Adrenal gland (tissue), 12 donors: ENCODE measurements around the gene FCGR1A. TPM values are rescaled to one million over a fixed set of nuclear protein-coding genes. Genes with fewer than 3 reads are reported as not detected.
"Not testable (repeated sequence)": the region's sequence is repeated elsewhere in the genome, so short reads cannot be mapped to it uniquely, and the experiment has no call there.

Source experiments
- DNase-seq, 7 donors: peaks; one replicate each; pipeline ENCODE4 v3.0.0-alpha.2; 2019 to 2020
- H3K27ac ChIP-seq, 5 donors: fragments of 200-600 bp; sonication (generic) in 4 of 5; 1 replicate in 3 of 5; 2 replicates in 2 of 5; pipeline versions ENCODE4 v1.5.1 to v1.8.0; 2016 to 2020; ENCODE audit warnings: mild to moderate bottlenecking in 1 of 5
- H3K27me3 ChIP-seq: fragments of 200-600 bp; 2 replicates; pipeline ENCODE4 v1.8.0; 2021
- H3K36me3 ChIP-seq, 2 donors: fragments of 200-600 bp; replicated peaks in 1 of 2; 1 replicate in 1 of 2; 2 replicates in 1 of 2; pipeline versions ENCODE4 v1.5.1 to v1.8.0; 2018 to 2022
- H3K4me1 ChIP-seq, 2 donors: fragments of 200-600 bp; replicated peaks in 1 of 2; 1 replicate in 1 of 2; 2 replicates in 1 of 2; pipeline versions ENCODE4 v1.5.1 to v1.8.0; 2018 to 2021
- H3K4me3 ChIP-seq, 4 donors: fragments of 200-600 bp; sonication (generic) in 3 of 4; one replicate each; pipeline ENCODE4 v1.5.1; 2016 to 2018
- H3K9me3 ChIP-seq, 3 donors: fragments of 200-600 bp; sonication (generic) in 1 of 3; replicated peaks in 1 of 3; 1 replicate in 2 of 3; 2 replicates in 1 of 3; pipeline versions ENCODE4 v1.5.1 to v1.8.0; 2016 to 2021
- WGBS, 4 donors: extraction: QIAGEN DNeasy Blood & Tissue Kit in 2 of 4; methylation state at CpG; one replicate each; pipeline versions ENCODE4 v1.1.5 to v1.1.7; 2013 to 2017; 5-methylcytosine and 5-hydroxymethylcytosine counted together
- intact Hi-C, 2 donors: fragments of 100-400 bp; cut with DNase I; formaldehyde crosslinking; loops; one replicate each; pipeline versions ENCODE4 v1.14.1 to v1.15.0; 2022 to 2023
- polyA plus RNA-seq, 3 donors: library from polyadenylated mRNA; stranded (reverse); fragments of 200-250 nt in 2 of 3; fragments of 350-450 nt in 1 of 3; fragmentation: Illumina TruSeq in 1 of 3; extraction: RNeasy Lipid Tissue Mini Kit (QIAGEN cat#74804) in 1 of 3; gene quantifications; one replicate each; pipeline ENCODE4 v1.2.3, GENCODE V29; 2013 to 2014
- total RNA-seq, 9 donors: library from RNA; depleted of rRNA in 4 of 9; stranded (reverse); fragments of >200 nt in 4 of 9; fragments of 120-200 nt in 1 of 9; fragmentation: NEBNext Ultra II Directional in 1 of 9; extraction: Animal tissue kit (Norgen Biotek cat#: 25700) in 1 of 9; gene quantifications; one replicate each; pipeline versions ENCODE4 v1.1.0 to v1.2.4, GENCODE V29; 2013 to 2023
- TF ChIP-seq, protein P1 (sequence below), 6 experiments: fragments of 450-650 bp in 4 of 6; fragments of 200-600 bp in 2 of 6; sonication (generic) in 1 of 6; IDR thresholded peaks; 1 replicate in 5 of 6; 2 replicates in 1 of 6; pipeline versions ENCODE4 v1.5.1 to v1.8.0; 2016 to 2021; ENCODE audit warnings: antibody characterized with exemption in 6 of 6, mild to moderate bottlenecking in 2 of 6, moderate library complexity in 1 of 6
- donor health status: healthy with polysubstance abuse.
- donor health status: Bipolar disorder and iron deficiency.
- donor health status: DM: yes; HTN: yes; CAD: no.
- donor health status: DM: no; HTN: no; CAD: no.
- donor health status: DM: no; HTN: no; CAD: no.
- donor health status: DM: yes; HTN: yes; CAD: no.

FCGR1A gene
- total and polyA plus RNA-seq, 12 donors = 2.3 to 64.2 (median 20.9) TPM

DNA sequence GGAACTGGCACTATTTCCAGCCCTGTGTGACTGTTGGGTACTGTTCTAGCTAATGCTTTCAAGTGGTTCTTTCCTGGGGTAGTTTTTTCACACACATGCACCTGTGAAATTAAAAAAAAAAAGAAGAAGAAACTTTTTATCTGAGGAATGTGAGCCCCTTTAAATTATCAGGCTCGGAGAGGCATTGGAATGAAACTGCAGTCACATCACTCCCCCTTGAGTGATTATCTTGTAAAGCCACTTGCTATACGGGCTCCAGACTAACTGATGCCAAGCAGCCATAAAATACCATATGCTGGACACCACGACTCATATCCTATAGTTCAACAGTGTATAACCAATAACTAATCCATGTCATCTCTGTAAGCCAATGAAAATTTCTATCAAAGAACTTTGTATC, 5.4 kb upstream of the FCGR1A start:
- DNase-seq, H3K4me3 ChIP-seq, intact Hi-C loops, H3K4me1 ChIP-seq, H3K36me3 ChIP-seq, H3K9me3 ChIP-seq, H3K27me3 ChIP-seq, H3K27ac ChIP-seq: not testable (repeated sequence)
- WGBS, 4 donors = 29 to 71% (median 65%) methylated on average over 1 of the region's 3 CpGs

DNA sequence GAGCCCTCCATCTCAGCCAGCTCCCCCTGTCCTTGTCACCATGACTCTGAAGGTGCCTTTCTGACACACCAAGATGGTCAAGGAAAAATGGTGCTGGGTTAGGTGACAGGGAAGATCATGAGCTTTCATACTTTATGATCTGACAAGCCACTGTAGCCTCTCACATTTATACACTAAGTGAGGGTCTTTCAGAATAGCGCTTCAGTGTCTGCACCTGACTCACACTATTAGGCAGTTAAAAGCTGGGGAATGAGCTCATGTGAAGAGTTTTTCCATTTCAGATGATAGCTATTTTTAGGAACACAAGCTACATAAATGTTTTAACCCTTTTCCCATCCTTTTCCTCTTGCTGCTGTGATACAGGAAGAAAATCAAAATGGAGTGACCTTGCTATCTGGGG, 4.2 kb upstream of the FCGR1A start:
- WGBS, 4 donors = 25 to 69% methylated on average over 1 of the region's 1 CpG; no CpG with 5 or more reads in 2 of the 4 donors
- H3K27me3 ChIP-seq, intact Hi-C loops, H3K27ac ChIP-seq, H3K36me3 ChIP-seq, H3K4me3 ChIP-seq, H3K4me1 ChIP-seq, DNase-seq, H3K9me3 ChIP-seq: not testable (repeated sequence)

DNA sequence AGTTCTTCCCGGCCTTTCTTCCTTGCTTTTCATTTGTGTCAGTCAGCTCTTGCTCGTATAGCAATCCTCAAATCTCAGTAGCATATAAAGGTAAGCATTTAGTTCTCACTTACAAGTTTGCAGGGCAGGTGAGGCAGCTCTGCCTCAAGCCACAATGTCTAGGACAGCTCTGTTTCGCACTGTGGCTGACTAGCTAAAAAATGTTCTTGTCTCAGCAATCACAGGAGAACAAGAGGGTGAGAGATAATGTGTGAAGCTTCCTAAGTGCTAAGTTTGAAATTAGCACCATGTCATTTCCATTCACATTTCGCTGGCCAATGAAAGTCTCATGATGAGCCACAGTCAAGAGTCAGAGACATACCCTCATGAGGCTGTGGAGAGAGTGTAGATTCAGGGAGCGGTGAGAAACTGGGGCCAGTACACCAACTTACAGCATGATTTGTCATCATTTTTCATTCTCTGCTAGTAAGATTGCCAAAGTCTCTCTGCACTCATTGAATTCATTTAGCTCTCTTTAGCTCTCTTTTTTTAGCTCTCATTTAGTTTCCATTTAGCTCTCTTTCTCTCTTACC, 995 bp upstream of the FCGR1A start:
- H3K27ac ChIP-seq, H3K4me1 ChIP-seq, H3K4me3 ChIP-seq, H3K27me3 ChIP-seq, H3K36me3 ChIP-seq, DNase-seq, H3K9me3 ChIP-seq, intact Hi-C loops: not testable (repeated sequence)
- WGBS, 4 donors = 77 to 85% (median 79%) methylated on average over 5 of the region's 5 CpGs

DNA sequence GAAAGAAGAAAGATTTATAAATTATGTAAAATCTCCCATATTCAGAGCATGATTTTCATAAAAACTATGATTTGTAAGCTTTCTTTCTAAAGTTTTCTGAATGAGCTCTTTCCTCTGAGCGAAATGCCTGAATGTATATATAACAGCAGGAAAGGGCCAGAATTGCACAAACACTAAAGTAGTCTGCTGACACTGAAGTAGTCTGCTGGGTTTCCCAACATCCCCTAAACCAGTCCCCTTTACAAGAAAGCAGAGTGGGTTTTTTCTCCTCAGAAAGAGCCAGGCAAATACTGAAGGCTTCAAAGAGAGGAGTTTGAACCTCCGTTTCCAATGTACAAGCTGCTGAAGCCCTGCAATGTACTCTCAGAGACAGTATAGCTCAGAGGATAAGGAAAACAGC, 795 bp downstream of the FCGR1A start:
- H3K36me3 ChIP-seq, H3K27me3 ChIP-seq, H3K4me3 ChIP-seq, intact Hi-C loops, H3K4me1 ChIP-seq, H3K27ac ChIP-seq, DNase-seq, H3K9me3 ChIP-seq: not testable (repeated sequence)
- WGBS, 4 donors = no CpG with 5 or more reads among the region's 2 CpGs

DNA sequence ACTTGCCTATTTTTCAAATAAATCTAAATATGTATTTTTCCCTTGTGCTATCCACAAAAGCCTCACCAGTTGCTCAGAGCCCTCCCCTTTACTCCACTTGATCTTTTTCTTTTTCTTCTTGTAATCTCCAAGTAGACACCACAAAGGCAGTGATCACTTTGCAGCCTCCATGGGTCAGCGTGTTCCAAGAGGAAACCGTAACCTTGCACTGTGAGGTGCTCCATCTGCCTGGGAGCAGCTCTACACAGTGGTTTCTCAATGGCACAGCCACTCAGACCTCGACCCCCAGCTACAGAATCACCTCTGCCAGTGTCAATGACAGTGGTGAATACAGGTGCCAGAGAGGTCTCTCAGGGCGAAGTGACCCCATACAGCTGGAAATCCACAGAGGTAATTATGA, 1.4 kb downstream of the FCGR1A start:
- WGBS, 4 donors = 72 to 79% methylated on average over 3 of the region's 4 CpGs; no CpG with 5 or more reads in 2 of the 4 donors
- H3K36me3 ChIP-seq, H3K27ac ChIP-seq, H3K27me3 ChIP-seq, intact Hi-C loops, H3K4me3 ChIP-seq, H3K9me3 ChIP-seq, DNase-seq, H3K4me1 ChIP-seq: not testable (repeated sequence)

DNA sequence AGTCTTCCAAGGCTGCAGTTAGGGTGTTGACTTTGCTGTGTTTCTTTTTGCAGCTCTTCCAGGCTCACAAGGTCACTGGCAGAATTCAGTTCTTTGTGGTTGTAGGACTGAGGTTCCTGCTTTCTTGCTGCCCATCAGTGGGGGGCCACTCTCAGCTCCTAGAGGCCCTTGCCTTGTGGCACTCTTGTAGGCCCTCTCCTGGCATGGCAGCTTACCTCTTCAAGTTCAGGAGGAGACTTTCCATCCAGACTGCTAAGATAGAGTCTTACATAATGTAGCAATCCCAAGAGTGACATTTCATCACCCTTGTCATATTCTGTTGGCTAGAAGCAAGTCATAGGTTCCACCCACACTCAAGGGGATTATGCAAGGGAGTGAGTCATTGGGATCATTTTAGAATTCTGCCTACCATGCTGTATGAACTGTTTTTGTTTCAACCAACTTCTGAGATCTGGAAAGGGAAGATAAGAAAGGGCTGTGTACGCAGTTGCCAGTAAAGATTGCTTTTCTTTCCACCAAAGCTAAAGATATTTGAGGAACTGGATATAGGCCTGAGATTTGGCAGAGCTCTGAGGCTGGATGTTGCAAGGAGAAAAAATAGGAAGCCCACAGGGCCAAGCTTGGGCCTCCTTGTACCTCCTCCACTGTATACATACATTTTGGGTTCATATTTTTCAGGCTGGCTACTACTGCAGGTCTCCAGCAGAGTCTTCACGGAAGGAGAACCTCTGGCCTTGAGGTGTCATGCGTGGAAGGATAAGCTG, 5.4 kb downstream of the FCGR1A start:
- H3K36me3 ChIP-seq, H3K4me1 ChIP-seq, H3K9me3 ChIP-seq, H3K4me3 ChIP-seq, intact Hi-C loops, H3K27me3 ChIP-seq: not testable (repeated sequence)
- peak overlapping the region in 2 of 5 donors; percentile 49 to 59 for H3K27ac ChIP-seq
- 20 to 67% (median 38%) methylated on average over 1 to 3 of the region's 3 CpGs for WGBS, 4 donors
- peak in 4 of 7 donors; percentile 24 to 44 (median 32) for DNase-seq

DNA sequence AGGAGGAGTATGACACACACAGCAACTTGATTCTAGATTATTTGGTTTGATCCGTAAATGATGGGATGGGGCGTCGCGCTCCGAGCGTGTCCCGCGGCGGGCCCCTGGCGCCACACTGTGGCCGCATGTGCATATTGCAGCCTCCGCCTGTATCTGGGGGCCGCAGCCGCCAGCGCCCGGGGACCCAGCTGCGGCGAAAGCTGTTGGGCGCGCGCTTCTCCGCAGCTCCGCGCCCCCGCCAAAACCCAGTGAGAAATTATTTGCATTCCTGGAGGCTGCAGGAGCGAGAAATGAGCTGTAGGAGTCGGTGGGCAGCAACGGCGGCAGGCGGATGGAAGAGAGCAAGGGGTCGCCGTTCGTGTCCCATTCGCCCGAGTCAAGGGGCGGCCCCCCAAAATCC, 10.0 kb downstream of the FCGR1A start:
- H3K27me3 ChIP-seq, H3K9me3 ChIP-seq, H3K36me3 ChIP-seq, H3K4me1 ChIP-seq, intact Hi-C loops: not testable (repeated sequence)
- H3K4me3 ChIP-seq = peak overlapping the region in 2 of 4 donors; percentile 10 to 56
- DNase-seq = peak; percentile 25 to 65 (median 52)
- H3K27ac ChIP-seq = peak overlapping the region in 4 of 5 donors; percentile 72 to 89 (median 75)
- TF ChIP-seq, protein P1, sequence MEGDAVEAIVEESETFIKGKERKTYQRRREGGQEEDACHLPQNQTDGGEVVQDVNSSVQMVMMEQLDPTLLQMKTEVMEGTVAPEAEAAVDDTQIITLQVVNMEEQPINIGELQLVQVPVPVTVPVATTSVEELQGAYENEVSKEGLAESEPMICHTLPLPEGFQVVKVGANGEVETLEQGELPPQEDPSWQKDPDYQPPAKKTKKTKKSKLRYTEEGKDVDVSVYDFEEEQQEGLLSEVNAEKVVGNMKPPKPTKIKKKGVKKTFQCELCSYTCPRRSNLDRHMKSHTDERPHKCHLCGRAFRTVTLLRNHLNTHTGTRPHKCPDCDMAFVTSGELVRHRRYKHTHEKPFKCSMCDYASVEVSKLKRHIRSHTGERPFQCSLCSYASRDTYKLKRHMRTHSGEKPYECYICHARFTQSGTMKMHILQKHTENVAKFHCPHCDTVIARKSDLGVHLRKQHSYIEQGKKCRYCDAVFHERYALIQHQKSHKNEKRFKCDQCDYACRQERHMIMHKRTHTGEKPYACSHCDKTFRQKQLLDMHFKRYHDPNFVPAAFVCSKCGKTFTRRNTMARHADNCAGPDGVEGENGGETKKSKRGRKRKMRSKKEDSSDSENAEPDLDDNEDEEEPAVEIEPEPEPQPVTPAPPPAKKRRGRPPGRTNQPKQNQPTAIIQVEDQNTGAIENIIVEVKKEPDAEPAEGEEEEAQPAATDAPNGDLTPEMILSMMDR (IDR thresholded peaks at IDR 0.05) = peak; percentile 13 to 77 (median 45)
- WGBS, 4 donors = 0% methylated on average over 9 to 29 of the region's 36 CpGs; no CpG with 5 or more reads in 1 of the 4 donors
